PC-3 (cell line): ENCODE results near the gene ADPRHL1. TPM values are rescaled to one million over a fixed set of nuclear protein-coding genes. Genes with fewer than 3 reads are reported as not detected.

ENCODE experiments used
- ATAC-seq: fragments of 200-7000 bp; cut with Tn5 transposase; 2 replicates; pipeline ENCODE4 v1.9.1; 2020; ENCODE audit warnings: mild to moderate bottlenecking, moderate library complexity
- BruUV-seq: library from RNA; stranded (reverse); fragments of 400-500 nt; replicated peaks from 2 replicates; lab custom pipeline; 2021; lab: Mats Ljungman, UMichigan
- CTCF ChIA-PET: fragments of 300-600 bp; sonication (Branson Sonifier 250); formaldehyde crosslinking; loops from one replicate; lab custom pipeline; 2022; ENCODE audit warnings: antibody characterized with exemption; lab: Charles Lee
- POLR2A ChIA-PET: fragments of 300-600 bp; sonication (Branson Sonifier 250); formaldehyde crosslinking; loops from one replicate; lab custom pipeline; 2022; ENCODE audit warnings: antibody characterized with exemption; ENCODE audit not compliant: unreplicated experiment; lab: Charles Lee
- DNase-seq: peaks from one replicate; pipeline ENCODE4 v3.0.0-alpha.2; 2015
- H2AFZ ChIP-seq: fragments of 300-600 bp; sonication (generic); 2 replicates; pipeline ENCODE4 v1.6.0; 2016; ENCODE audit warnings: antibody characterized with exemption, low read length
- H3F3A ChIP-seq: fragments of 300-600 bp; sonication (generic); one replicate; pipeline ENCODE4 v1.6.0; 2017; ENCODE audit warnings: antibody characterized with exemption, low read length, control low read depth, mild to moderate bottlenecking; ENCODE audit not compliant: unreplicated experiment
- H3K27ac ChIP-seq: fragments of 300-600 bp; sonication (generic); 2 replicates; pipeline ENCODE4 v1.5.1; 2016; ENCODE audit warnings: mild to moderate bottlenecking, low read length
- H3K27me3 ChIP-seq: fragments of 300-600 bp; sonication (generic); 2 replicates; pipeline ENCODE4 v1.6.1; 2016; ENCODE audit warnings: low read length, mixed read lengths
- H3K36me3 ChIP-seq: fragments of 300-600 bp; sonication (generic); 2 replicates; pipeline ENCODE4 v1.6.1; 2016; ENCODE audit warnings: low read depth, mixed run types, low read length, mixed read lengths
- H3K4me1 ChIP-seq: fragments of 300-600 bp; sonication (generic); 2 replicates; pipeline ENCODE4 v1.5.1; 2016; ENCODE audit warnings: low read length; ENCODE audit not compliant: insufficient read depth
- H3K4me2 ChIP-seq: fragments of 300-600 bp; sonication (generic); 2 replicates; pipeline ENCODE4 v1.6.0; 2016; ENCODE audit warnings: low read length
- H3K4me3 ChIP-seq: fragments of 300-600 bp; sonication (generic); 2 replicates; pipeline ENCODE4 v1.5.1; 2016; ENCODE audit warnings: mild to moderate bottlenecking, low read length, mixed read lengths
- H3K79me2 ChIP-seq: fragments of 300-600 bp; sonication (generic); 2 replicates; pipeline ENCODE4 v1.6.1; 2017; ENCODE audit warnings: low read length, mixed read lengths
- H3K9ac ChIP-seq: fragments of 300-600 bp; sonication (generic); 2 replicates; pipeline ENCODE4 v1.6.0; 2016; ENCODE audit warnings: mild to moderate bottlenecking, low read length
- H3K9me2 ChIP-seq: fragments of 300-600 bp; sonication (generic); replicated peaks from 2 replicates; pipeline ENCODE4 v1.6.1; 2016; ENCODE audit warnings: mixed run types, low read length, mixed read lengths
- H3K9me3 ChIP-seq: fragments of 300-600 bp; sonication (generic); 2 replicates; pipeline ENCODE4 v1.6.1; 2016; ENCODE audit warnings: low read length, mixed read lengths
- H4K20me1 ChIP-seq: fragments of 300-600 bp; sonication (generic); 2 replicates; pipeline ENCODE4 v1.6.1; 2016; ENCODE audit warnings: low read length, mixed read lengths
- EZH2 ChIP-seq: fragments of 300-600 bp; sonication (generic); IDR thresholded peaks from one replicate; pipeline ENCODE4 v1.6.1; 2017; ENCODE audit warnings: antibody characterized with exemption, mild to moderate bottlenecking, low read length; ENCODE audit not compliant: unreplicated experiment
- EZH2phosphoT487 ChIP-seq: fragments of 300-600 bp; sonication (generic); IDR thresholded peaks from 2 replicates; pipeline ENCODE4 v1.6.1; 2018; ENCODE audit warnings: mild to moderate bottlenecking, antibody characterized with exemption, low read length, borderline replicate concordance
- intact Hi-C: fragments of 100-400 bp; cut with micrococcal nuclease; formaldehyde crosslinking; loops from 2 replicates; pipeline ENCODE4 v1.9.0; 2023
- total RNA-seq: library from RNA; depleted of rRNA; stranded (reverse); fragments of >200 nt; gene quantifications from 2 replicates; pipeline ENCODE4 v1.2.3, GENCODE V29; 2014
- TF ChIP-seq, protein P1 (sequence below): fragments of 300-600 bp; sonication (generic); conservative IDR thresholded peaks from 2 replicates; pipeline ENCODE4 v1.5.1; 2017; ENCODE audit warnings: antibody characterized with exemption, low read depth, mild to moderate bottlenecking, low read length

The ADPRHL1 gene
- total RNA-seq, 1 experiment from 2014 or later = 10.3 TPM

GRCh38 chr13:113449693-113450347 lies 3.5 kb downstream of the ADPRHL1 start:
- intact Hi-C loops = loop anchor here (2.0 kb wide), 1 partner anchor 41 kb away; the partner anchor contains the start of gene DCUN1D2
- POLR2A ChIA-PET = no interaction called here
- Histone ChIP-seq H3K9ac (peak overlapping the region; percentile 79), H3K79me2 (no peaks in the 10 kb centered on the region), H3F3A (no peaks in the 10 kb centered on the region), H2AFZ (peak overlapping the region; percentile 40), H3K27ac (peak overlapping the region; percentile 86), H4K20me1 (no peaks in the 10 kb centered on the region), H3K27me3 (no peaks in the 10 kb centered on the region), H3K4me2 (peak overlapping the region; percentile 97), H3K9me3 (no peaks in the 10 kb centered on the region), H3K4me1 (peaks cover 13% of the 10 kb centered on the region), H3K9me2 (no peaks in the 10 kb centered on the region), H3K4me3 (peak overlapping the region; percentile 71), H3K36me3 (peaks cover 3% of the 10 kb centered on the region; the same call in 1 of the 2 replicates)
- DNase-seq = no peak
- TF ChIP-seq EZH2phosphoT487 (no peak), EZH2 (no peak)
- TF ChIP-seq, protein P1, sequence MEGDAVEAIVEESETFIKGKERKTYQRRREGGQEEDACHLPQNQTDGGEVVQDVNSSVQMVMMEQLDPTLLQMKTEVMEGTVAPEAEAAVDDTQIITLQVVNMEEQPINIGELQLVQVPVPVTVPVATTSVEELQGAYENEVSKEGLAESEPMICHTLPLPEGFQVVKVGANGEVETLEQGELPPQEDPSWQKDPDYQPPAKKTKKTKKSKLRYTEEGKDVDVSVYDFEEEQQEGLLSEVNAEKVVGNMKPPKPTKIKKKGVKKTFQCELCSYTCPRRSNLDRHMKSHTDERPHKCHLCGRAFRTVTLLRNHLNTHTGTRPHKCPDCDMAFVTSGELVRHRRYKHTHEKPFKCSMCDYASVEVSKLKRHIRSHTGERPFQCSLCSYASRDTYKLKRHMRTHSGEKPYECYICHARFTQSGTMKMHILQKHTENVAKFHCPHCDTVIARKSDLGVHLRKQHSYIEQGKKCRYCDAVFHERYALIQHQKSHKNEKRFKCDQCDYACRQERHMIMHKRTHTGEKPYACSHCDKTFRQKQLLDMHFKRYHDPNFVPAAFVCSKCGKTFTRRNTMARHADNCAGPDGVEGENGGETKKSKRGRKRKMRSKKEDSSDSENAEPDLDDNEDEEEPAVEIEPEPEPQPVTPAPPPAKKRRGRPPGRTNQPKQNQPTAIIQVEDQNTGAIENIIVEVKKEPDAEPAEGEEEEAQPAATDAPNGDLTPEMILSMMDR = no peak
- CTCF ChIA-PET = no interaction called here
- TSS peak; percentile 91 for BruUV-seq
- no peak for ATAC-seq

DNA sequence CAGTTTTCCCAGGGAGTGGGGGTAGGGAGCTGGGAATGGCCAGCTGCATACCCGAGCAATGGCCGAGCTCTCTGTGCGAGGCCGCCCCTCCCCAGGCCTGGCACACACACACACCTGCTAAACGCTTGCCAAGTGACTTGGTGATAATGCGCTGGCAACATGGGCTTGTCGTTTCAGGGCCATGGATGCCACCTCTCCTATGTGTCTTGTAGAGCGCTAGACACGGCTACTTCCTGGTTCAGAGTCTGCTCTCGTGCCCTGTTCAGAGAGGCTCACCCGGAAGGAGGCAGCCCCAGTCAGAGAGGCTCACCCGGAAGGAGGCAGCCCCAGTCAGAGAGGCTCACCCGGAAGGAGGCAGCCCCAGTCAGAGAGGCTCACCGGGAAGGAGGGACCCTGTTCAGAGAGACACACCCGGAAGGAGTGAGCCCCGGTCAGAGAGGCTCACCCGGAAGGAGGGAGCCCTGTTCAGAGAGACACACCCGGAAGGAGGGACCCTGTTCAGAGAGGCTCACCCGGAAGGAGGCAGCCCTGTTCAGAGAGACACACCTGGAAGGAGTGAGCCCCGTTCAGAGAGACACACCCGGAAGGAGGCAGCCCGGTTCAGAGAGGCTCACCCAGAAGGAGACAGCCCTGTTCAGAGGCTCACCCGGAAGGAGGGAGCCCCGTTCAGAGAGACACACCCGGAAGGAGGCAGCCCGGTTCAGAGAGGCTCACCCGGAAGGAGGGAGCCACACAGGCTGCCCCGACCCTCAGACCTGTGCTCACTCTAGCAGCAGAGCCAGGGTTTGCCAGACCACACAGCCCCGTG lies 4.2 kb downstream of the ADPRHL1 start:
- CTCF ChIA-PET = no interaction called here
- H4K20me1 ChIP-seq = no peaks in the 10 kb centered on the region
- intact Hi-C loops = loop anchor here (2.0 kb wide), 1 partner anchor 42 kb away; the partner anchor contains the start of gene DCUN1D2
- no peaks in the 10 kb centered on the region for H3K79me2 ChIP-seq
- H3K27me3 ChIP-seq = no peaks in the 10 kb centered on the region
- H3K4me2 ChIP-seq = peak overlapping the region; percentile 97
- DNase-seq (peak; percentile 93), ATAC-seq (peak; percentile 91)
- H3K9ac ChIP-seq = peak overlapping the region; percentile 79
- peak overlapping the region; percentile 86 for H3K27ac ChIP-seq
- H3K9me3 ChIP-seq = no peaks in the 10 kb centered on the region
- H3K4me3 ChIP-seq = peak overlapping the region; percentile 71
- BruUV-seq = no TSS peak
- no peaks in the 10 kb centered on the region for H3K9me2 ChIP-seq
- no peaks in the 10 kb centered on the region for H3F3A ChIP-seq
- TF ChIP-seq, protein P1 = no peak
- no peak for TF ChIP-seq EZH2
- TF ChIP-seq EZH2phosphoT487 = no peak
- H2AFZ ChIP-seq = peak overlapping the region; percentile 51
- H3K36me3 ChIP-seq = peaks cover 3% of the 10 kb centered on the region; the same call in 1 of the 2 replicates
- POLR2A ChIA-PET = no interaction called here
- peaks cover 13% of the 10 kb centered on the region for H3K4me1 ChIP-seq
